Activated CD4-positive, alpha-beta T cell treated with anti-CD3 and anti-CD28 coated beads, Interleukin-2, amount 50 U/mL, for 4 hours (primary cell): ENCODE data around the gene ATXN7L1.
"Not testable (repeated sequence)": the region's sequence is repeated elsewhere in the genome, so short reads cannot be mapped to it uniquely, and the experiment has no call there.

ENCODE experiments used
- DNase-seq, 2 experiments: peaks; one replicate each; pipeline ENCODE4 v3.0.0-alpha.2; 2020

ATXN7L1 gene

DNA sequence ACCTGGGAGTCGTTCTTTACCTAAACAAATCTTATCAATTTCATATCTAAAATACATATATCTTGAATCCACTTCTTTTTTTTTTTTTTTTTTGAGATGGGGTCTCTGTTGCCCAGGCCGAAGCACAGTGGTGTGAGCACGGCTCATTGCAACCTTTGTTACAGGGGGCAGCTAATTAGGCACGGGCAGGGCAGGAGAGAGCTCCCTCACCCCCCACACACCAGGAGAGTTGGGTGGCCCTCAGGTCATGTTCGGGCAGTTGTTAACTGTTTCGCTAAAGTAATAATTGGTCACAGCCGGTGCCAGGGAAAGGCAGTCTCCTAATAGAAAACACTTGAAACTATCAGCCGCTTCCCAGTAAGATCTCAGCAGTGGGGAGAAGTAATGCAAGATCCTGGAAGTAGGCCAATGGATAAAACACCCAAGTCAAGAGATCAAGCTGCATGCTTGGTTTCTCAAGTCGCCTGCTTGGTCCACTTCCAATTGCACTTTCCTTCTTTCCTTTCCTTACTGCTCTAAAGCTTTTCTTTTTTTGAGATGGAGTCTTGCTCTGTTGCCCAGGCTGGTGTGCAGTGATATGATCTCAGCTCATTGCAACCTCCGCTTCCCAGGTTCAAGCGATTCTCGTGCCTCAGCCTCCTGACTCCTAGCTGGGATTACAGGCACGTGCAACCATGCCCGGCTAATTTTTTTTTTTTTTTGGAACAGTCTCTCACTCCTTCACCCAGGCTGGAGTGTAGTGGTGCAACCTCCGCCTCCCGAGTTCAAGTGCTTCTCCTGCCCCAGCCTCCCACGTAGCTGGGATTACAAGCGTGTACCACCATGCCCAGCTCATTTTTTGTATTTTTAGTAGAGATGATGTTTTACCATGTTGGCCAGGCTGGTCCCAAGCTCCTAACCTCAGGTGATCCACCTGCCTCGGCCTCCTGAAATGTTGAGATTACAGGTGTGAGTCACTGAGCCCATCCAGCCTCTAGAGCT is 273.8 kb downstream of the ATXN7L1 start:
- DNase-seq = no peak

DNA sequence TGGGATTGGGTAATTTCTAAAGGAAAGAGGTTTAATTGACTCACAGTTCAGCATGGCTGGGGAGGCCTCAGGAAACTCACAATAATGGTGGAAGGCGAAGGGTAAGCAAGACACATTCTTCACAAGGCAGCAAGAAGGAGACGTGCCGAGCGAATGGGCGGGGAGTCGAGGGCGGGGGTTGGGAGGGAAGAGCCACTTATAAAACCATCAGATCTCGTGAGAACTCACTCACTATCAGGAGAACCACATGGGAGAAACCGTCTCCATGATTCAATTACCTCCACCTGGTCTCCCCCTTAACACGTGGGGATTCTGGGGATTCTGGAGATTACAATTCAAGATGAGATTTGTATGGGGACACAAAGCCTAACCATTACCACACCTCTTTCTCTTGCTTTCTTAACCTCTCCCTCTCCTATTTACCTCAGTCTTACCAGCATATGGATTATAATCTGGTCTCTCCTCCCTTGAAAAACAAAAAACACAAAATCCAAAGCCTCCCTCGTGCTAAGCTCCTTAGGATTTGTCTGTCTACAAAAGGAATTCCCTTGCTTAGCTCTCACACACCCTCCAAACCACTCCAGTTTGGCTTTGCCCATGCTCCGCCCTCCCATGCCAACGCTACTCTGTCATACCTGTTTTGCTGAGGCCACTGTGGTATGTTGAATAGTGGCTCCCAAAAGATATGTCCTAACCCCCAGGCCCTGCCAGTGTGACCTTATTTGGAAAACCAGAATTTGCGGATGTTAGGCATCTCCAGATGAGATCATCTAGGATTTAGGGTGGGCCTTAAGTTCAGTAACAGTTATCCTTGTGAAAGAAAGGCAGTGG is 275.5 kb downstream of the ATXN7L1 start:
- no peak for DNase-seq

DNA sequence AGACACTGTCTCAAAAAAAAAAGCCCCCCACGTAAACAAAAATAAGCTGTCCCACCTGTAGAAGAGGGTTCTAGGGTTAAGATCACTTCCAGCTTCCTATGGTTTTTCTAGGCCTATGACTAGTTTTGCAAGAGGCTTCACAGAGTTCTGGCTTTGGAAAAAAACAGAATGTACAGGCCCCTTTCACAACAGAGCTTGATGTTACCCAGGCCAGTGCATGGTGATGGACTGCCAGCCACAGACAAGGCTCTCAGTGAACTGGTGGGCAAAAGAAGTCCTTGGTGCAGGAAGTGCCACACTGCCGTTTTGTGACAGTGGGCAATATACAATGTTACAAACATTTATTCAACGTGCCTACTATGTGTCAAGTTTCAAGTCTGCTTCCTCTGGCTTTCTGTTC is 276.8 kb downstream of the ATXN7L1 start:
- no peak for DNase-seq

DNA sequence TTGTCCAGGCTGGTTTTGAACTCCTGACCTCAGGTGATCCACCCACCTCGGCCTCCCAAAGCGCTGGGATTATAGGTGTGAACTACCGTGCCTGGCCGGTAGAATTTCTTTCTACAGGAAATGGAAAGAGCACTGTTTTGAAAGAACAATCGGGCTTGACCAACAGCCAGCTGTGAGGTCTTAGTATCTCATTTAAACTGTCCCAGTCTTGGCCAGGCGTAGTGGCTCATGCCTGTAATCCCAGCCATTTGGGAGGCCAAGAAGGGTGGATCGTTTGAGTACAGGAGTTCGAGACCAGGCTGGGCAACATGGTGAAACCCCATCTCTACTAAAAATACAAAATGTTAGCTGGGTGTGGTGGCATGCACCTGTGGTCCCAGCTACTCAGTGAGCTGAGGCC is 277.3 kb downstream of the ATXN7L1 start:
- DNase-seq = not testable (repeated sequence)

- DNase-seq = no peak
These were observed 279.5 kb downstream of the ATXN7L1 start for GRCh38 chr7:105596866-105597265.

- DNase-seq = no peak
These were observed 282.4 kb downstream of the ATXN7L1 start for GRCh38 chr7:105594034-105594433.

DNA sequence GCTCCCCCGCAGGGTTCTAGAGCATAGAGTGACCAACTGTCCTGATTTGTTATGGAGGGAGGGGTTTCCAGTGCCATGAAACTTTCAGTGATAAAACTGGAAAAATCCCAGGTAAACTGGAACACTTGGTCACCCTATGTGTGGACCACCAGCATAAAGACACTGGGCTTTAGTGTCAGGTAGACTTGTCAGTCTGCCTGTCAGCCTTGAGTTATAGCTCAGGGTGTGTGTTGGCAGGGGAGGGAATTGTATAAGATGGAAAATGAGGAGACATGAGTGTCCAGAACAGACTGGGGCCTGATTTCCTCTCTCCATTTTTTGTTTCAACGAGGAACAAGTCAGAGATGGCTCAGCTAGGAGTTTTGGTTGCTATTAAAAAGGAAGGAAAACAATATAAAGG is 284.9 kb downstream of the ATXN7L1 start:
- no peak for DNase-seq

DNA sequence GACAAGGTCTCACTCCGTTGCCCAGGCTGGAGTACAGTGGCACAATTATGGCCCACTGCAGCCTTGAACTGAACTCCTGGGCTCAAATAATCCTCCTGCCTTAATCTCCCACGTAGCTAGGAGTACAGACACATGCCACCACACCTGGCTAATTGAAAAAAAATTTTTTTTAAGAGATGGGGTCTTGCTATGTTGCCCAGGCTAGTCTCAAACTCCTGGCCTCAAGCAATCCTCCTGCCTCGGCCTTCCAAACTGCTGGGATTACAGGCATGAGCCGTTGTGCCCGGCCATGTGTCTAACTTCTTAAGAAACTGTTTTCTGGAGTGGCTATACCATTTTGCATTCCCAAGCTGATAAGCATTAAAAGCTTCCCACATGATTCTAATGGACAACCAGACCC is 285.6 kb downstream of the ATXN7L1 start:
- DNase-seq = no peak

- peak; percentile 34 to 46 for DNase-seq
These were observed 286.9 kb downstream of the ATXN7L1 start for GRCh38 chr7:105589356-105590077.

- no peak for DNase-seq
These were observed 288.3 kb downstream of the ATXN7L1 start for GRCh38 chr7:105587909-105588635.

DNA sequence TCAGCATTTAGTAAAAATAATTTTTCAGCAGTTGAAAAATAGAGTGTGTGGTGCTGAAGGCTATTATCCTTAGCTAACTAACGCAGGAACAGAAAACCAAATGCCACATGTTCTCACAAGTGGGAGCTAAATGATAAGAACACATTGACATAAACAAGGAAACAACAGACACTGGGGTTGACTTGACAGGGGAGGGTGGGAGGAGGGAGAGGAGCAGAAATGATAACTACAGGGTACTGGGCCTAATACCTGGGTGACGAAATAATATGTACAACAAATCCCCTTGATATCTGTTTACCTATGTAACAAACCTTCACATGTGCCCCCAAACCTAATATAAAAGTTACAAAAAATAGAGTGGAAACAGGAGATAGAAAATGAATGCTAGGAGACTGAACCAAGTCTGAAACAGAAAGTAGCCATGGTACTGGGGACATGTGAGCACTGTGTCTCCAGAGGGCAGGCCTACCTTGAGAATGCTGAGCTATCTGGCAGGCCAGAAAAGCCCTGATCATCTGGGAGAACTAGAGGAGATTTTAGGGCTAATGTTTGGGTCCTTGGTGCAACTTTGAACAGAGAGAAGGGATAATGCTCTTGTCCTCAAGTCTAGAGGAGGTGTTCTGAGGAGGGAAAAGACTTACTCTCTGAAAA is 290.4 kb downstream of the ATXN7L1 start:
- DNase-seq = no peak

GRCh38 chr7:105584165-105584564 is 292.2 kb downstream of the ATXN7L1 start:
- no peak for DNase-seq

DNA sequence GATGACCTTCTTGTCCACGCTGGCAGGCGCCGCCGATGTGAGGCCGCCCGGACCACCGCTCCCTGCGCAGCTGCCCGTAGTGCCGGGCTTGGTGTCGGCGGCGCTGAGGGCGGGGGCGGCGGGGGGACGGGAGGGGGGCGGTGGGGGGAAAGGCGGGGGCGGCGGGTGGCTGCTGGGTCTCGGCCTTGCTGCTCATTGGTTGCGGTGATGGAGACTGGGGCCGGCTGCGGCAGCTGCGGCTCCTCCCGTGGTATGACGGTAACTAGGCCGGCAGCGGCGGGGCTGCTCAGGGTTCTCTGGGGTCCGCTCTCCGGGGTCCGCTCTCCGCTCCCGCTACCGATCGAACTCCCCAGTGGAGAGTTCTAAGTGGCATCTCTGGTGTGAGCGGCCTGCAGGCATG is 293.3 kb downstream of the ATXN7L1 start:
- DNase-seq = no peak

- peak; percentile 8 to 11 for DNase-seq
These were observed 295.2 kb downstream of the ATXN7L1 start, which contains the start of gene EFCAB10 for GRCh38 chr7:105581066-105581811. TSS of gene EFCAB10 (minus strand) at chr7:105581493. CDS start at chr7:105581463, 30 bp downstream.

- DNase-seq = no peak
These were observed 296.2 kb downstream of the ATXN7L1 start for GRCh38 chr7:105580022-105580740.

GRCh38 chr7:105578496-105578895 is 297.9 kb downstream of the ATXN7L1 start:
- no peak for DNase-seq

DNA sequence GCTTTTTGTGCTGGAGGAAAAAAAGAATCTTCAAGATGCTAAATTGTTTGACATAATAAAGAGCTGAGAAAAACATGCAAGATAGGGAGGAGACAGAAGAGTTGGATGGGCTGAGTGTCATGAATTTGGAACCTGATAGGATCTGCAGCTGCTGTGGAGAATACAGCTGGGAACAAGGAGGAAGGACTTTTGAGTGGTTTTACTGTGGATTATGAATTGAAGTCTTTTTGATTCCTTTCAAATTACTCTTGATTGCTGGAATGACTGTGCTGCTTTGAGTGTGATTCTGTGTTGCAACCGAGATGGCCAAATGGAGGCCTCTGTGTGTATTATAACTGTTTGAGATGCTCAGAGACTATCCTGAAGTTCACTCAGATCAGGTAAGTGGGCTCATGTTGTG is 299.1 kb downstream of the ATXN7L1 start:
- no peak for DNase-seq

GRCh38 chr7:105571891-105572290 is 304.5 kb downstream of the ATXN7L1 start:
- no peak for DNase-seq

DNA sequence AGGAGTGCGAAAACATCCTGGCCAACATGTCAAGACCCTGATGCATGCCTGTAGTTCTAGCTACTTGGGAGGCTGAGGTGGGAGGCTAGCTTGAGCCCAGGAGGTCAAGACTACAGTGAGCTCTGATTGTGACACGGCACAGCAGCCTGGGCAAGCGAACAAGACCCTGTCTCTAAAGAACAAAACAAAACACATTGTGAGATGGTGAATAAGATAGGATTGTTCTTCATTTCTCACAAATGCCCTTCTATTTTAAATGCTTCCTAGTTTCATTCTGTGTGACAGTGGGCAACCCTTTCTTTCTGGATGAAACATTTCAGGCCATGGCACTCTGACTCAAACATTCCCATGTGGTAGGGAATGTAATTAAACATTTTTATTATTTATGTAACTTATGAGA is 308.6 kb downstream of the ATXN7L1 start:
- DNase-seq = no peak

- DNase-seq = no peak
These were observed 309.4 kb downstream of the ATXN7L1 start for GRCh38 chr7:105567024-105567423.
